WI38 (cell line): ENCODE data around the gene OST4.

Source experiments
- H3K4me3 ChIP-seq: 2 replicates; pipeline ENCODE4 v1.5.1; 2011; ENCODE audit warnings: low read depth, mild to moderate bottlenecking, control low read depth, low read length
- CTCF ChIP-seq: IDR thresholded peaks from 2 replicates; pipeline ENCODE4 v1.5.1; 2012; ENCODE audit warnings: low read depth, mild to moderate bottlenecking, control low read depth, low read length

OST4 gene

DNA sequence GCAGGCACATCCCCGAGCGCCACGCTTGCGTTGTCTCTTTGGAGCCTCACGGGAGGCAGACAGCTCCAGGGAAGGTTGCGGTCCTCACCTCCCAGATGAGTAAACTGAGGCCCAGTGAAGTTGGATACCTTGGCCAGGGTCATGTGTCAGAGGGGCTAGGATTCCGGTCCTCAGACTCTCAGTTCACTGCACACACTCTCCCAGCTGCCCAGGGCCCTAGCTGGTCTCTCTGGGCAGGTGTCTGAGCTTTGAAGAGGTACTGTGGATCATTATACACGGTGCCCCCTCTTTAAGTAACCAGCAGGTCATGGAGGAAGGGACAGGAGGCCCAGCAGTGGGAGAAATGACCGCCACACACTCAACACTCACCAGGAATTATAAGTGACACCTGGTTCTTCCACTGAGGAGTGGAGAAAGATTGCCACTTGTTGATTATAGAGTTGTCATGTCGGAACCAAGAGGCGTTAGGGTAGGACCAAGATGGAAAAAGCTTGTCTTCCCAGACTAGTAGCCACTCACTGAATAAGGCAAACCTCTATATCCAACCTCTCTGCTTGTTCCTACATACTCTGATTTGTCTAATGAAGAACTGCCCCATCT, 38.1 kb downstream of the OST4 start:
- H3K4me3 ChIP-seq, result peak overlapping the region; percentile 86
- no peak for TF ChIP-seq CTCF

- H3K4me3 ChIP-seq, result peak within 1 kb of the TSS; percentile 86
- no peak for TF ChIP-seq CTCF
These were observed 38.8 kb downstream of the OST4 start, which contains the start of gene TMEM214 for GRCh38 chr2:27032495-27033252. TSS of gene TMEM214 (plus strand) at chr2:27032965. CDS start at chr2:27033016, 51 bp downstream.

DNA sequence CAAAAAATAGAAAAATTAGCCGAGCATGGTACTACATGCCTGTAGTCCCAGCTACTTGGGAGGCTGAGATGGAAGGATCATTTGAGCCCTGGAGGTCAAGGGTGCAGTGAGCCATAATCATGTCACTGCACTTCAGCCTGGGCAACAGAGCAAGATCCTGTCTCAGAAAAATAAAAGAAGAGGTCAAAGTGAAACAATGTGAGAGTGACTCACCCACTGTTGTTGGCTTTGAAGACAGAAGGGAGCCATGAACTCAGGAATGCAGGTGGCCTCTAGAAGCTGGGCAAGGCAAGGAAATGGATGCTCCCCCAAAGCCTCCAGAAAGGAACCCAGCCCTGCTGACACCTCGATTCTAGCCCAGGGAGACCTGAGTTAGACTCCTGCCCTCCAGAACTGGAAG, 42.4 kb downstream of the OST4 start:
- no peak for TF ChIP-seq CTCF
- H3K4me3 ChIP-seq, result no peak overlapping the region

DNA sequence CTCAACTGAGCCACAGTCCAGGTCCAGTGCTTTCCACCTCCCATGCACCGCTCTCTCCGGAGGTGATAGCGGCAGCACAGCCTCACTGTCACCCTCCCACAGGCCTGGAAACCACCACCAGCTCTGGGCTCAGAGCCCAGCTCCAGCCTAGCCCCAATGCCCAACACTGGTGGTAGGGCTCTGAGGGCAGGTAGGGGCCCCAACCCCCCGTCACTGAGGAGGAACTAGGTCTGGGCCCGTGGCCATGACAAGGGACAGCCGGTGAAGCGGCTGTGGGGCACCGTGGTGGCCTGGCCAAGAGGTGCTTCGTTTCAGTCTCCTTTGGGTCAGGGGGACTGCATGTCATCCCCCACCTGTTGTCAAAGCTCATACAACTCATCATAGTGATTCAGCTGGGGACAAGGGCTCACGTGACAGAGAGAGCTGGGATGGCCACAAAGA, 44.2 kb downstream of the OST4 start:
- no peak overlapping the region for H3K4me3 ChIP-seq
- no peak for TF ChIP-seq CTCF

- TF ChIP-seq CTCF, result no peak
- H3K4me3 ChIP-seq, result no peak overlapping the region
These were observed 45.3 kb downstream of the OST4 start for GRCh38 chr2:27025861-27026851.

DNA sequence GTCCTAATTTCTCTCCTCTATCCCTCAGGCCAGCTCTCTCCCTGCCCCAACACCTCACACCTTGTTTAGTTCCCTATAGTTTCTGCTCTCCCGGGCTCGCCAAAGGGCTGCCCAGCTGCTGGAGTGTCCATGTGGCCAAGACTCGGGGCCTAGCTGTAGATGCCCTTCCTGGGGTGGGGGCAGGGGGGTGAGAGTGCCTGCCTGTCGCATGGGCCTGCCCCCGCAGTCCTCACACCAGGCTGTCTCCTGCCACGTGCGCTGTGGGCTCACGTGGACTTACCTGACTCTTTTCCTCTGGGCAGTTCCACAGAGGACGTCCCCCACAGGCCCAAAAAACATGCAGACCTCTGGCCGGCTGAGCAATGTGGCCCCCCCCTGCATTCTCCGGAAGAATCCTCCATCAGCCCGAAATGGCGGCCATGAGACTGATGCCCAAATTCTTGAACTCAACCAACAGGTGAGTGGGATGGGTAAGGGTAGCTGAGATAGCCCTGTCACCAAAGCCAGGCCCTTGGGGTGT, 46.1 kb downstream of the OST4 start:
- no peak overlapping the region for H3K4me3 ChIP-seq
- no peak for TF ChIP-seq CTCF
